Stimulated activated CD4-positive, alpha-beta T cell treated with anti-CD3 and anti-CD28 coated beads, Interleukin-4, amount 100 ng/mL, for 48 hours (primary cell): Measurements from ENCODE around the gene PDE4D.

Experiments used
- DNase-seq, 2 donors: peaks; one replicate each; pipeline ENCODE4 v3.0.0-alpha.2; 2020; ENCODE audit warnings: low read depth in 2 of 2

PDE4D gene

DNA sequence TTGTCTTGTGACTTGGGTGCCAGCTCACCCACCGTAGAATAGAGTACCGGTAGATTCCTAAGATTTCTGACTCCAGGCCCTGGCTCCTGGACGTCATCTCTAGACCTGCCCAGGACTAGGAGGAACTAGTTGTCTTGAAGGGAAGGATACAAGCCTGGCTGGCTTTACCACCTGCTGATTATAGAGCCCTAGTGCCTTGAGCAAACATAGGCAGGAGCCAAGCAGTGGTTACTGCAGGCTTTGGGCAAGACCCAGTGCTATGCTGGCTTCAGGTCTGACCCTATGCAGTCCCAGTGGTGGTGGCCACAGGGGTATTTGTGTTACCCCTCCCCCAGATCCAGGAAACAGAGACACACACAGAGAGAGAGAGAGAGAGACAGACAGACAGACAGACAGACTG, 606.2 kb downstream of the PDE4D start:
- no peak for DNase-seq

DNA sequence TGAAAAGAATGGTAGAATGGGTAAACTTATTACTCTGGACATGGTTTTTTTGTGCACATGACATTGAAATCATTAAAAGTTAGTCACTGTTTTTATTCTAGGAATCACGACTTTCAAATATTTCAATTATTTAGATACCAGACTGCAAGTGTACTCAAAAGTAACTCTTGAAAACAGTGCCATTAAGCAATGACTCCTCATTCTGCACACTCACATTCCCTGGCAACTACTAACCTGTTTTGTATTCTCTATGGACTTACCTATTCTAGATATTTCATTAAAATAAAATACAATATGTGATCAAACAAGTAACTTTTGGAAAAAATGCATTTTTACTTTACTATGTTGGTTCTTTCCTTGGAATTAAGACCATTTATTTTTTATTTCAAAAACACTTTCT, 607.0 kb downstream of the PDE4D start:
- DNase-seq = no peak

DNA sequence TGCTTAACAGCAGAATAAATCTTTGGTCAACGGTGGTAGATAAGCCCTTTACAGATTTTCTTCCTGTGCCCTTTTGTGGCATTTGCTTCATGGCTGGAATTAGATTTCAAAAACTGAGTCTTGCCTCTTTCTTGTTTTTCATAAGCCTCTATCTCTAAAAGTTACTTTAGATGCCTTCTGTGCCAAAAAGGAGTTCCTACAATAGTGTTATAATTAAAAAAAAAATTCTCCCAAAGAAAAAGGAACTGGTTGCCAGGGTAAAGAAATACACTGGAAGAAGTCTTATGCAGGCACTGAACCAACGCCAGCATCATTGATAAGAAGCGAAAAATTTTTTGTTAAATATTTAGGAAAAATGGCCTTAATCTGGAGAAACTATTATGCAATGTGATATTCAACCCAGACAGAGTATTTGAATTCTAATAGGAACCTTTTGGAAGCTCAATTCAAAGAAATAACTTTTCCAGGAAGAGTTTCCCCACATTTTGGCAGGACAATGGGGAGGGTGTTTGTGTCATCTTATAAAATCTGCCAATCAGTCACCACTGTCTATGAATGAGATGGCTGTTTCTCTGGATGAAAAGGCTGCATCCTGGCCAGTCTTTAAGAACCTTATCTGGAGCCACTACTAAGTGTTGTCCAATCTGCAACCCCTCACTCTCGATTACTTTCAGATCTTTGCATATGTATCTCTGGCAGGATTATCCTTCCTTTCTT, 608.1 kb downstream of the PDE4D start:
- no peak for DNase-seq

DNA sequence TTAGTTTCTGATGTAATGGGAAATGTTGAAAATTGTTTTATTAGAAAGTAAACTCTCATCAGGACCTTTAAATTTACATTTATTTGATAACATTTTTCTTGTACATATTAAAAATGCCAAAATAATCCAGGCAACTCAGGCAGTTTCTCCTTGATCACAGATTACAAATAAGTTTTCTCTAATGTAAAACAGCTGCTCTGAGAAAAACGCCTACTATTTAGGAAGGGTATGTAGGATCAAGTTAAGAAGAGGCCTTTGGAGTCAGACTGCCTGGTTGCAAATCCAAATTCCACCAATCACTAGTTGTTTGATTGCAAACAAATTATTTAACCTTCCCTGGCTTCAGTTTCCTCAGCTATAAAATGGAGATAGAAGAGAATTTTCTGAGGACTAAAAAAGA, 610.8 kb downstream of the PDE4D start:
- DNase-seq = no peak

DNA sequence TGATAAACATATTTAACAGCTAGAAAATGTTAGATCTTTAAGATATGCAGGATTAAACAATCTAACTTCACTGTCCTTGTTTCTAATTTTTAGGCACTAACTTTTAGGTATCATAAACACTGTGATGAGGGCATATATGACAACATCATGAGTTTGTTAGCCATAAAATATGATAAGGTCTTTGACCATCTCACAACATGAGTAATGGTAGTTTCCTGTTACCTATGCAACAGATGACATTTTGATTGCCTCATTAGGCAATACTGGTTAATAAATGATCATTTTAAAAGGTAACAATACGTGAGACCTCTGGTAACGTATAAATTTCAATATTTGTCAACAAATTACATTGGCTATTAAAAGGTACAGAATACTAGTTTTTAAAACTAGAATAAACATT, 613.5 kb downstream of the PDE4D start:
- no peak for DNase-seq

DNA sequence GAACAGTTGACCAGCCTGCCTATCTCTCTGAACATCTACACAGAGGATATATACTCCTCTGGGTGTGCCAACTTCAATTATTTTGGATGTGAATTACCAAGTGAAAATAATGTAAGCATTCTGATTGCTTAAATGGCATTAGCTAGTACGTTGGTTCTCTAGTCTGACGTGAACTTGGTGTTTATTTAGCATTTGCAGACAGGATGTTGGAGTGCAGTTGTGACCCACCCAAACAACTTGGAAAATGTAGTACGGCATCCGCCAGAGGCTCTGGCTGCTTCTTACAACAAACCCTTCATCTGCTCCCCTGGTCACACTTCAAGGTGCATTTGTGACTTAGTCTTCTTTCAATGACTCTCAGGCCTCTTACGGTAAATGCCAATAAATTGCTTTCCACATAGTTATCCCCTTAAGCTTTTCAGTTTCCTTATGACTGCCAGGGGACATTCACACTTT, 616.6 kb downstream of the PDE4D start:
- DNase-seq = no peak

DNA sequence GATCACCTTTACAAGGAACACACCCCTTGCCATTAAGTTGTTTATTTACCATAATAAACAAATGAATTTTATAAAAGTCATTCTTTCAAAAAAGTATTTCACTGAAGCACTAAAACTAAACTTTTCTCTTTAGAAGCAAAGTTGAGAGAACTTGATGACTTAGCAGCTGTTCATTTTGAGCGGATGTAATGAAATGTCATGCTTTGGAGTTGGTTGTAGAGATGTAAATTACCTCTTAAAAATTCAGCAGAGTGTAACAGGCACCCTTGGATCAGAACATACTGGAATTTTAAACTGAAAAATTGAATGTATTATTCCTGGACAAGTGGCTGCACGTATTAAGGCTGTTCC, 617.2 kb downstream of the PDE4D start:
- no peak for DNase-seq

DNA sequence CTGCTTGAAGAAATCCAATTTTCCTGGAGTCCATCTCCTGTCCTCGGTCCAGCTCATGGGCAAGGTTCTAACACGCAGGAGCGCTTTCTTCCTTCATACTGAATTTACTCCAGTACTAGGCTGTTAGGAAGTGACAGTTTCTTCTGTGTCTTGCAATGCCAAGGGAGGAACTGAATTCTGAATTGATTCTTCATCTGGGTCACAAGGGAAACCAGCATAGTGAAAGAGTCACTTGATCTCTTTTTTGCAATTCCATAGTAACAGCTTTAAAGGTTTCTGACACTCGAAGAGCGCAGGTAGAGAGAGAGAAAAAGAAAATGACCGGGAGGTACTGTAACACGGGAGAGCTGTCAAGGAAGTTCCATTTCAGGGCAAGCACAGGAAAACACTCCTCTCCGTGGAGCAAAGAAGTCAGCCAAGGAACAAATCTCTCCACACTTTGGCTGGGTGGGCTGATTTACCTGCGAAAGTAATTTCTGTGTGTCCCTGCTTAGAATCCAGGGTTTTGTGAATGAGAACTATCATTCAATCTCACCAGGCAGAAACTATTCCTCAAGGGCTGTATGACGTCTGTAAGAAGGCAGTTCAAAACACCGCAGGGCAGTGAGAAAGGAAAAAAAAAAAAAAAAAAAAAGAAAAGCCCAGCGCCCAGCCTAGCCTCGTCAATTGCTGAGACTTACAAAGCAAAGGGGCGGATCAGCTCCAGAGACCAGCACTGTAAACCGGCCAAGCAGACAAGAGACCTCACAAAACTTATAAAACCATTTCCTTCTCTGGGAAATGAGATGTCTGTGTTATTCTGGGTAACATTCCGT, 617.8 kb downstream of the PDE4D start:
- no peak for DNase-seq

DNA sequence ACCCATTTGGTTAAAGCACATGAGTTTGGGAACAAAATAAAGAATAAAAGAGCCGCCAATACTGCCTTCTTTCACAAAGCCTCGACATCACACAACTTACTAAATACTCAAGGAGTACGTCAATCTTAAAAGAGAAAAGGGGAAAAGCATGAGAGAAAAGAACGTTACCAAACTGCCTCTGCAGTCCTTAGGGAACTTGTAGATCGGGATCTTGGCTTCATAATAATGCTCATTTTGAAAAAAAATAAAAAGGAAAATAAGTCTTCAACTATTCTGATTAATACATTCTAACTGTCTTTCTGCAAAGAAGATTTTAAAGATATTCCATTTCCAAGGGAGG, 618.4 kb downstream of the PDE4D start:
- no peak for DNase-seq

DNA sequence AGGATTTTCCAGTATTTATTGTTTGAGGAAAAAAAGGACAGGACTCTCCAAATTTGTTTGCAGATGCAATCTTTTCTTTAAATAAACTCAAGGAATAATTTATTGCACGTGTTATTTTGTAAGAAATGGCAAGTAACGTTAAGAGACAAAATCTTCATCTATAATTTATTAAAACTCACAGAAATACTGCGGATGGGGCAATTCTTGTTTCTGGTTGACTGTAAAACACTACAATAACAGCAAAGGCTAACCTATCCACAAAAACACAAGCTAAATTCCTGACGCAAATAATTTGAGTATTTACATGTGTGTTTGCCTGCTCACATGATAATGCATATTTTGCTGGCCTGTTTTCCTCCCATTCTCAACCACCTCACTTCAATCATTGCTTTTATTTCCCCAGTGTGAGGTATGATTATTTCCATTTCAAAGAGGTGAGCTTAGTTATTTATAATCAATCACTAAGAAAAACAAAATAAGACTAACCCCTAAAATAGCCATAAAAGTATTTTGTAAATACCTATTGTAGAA, 619.4 kb downstream of the PDE4D start:
- DNase-seq = no peak

DNA sequence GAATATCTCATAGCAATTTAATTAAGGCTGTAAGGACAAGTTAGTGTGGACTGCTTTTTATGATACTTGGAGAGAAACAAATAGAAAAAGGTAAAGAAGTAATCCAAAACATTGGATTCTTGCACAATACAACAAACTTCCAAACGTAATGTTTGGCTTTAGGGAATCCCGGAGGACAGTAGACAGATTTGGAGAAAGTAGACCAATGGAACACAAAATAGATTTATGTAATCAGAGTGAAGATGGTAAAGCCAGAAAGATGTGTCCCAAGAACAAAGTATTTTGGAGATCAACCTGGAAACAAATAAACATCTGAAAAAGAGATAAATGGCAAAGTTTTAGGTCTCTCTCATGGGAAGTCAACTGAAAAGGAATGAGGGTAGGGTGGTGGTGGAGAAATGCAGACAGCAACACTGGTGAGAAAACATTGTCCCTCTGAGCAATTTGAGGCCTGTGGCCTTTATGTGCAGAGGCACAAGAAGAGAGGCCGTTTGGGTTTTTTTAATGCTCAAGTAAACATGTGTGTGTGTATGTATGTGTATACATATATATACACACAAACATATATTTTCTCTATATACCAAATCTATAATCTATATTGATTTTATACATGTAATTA, 620.6 kb downstream of the PDE4D start:
- no peak for DNase-seq

DNA sequence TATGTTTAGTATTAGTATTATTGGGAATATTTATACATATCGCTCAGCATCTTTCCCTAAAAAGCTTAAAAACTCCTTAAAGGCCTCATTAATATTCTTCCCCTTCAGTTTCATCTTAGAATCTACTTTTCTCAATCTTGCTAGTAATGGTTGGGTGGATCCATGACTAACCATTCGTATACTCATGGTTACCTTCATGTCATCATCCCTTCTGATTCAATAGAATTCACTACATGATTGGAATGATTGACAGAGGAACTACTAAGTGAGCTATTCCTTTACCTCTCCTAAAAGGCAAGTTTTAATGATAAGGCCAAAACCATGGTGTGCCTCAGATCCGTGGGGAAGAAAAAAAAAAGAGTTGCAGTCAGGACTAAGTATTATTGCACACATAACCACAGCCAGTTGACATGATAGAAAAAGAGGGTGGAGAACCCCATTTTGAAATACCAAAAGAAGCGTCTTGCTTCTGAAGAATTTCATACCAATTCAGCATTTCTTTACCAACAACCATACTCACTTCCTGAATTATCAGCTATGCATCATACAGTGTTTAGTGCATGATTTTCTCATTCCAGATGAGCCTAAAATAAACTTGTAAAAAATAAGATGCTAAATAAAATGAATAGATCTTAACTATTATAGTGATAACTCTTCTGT, 624.6 kb downstream of the PDE4D start:
- no peak for DNase-seq

DNA sequence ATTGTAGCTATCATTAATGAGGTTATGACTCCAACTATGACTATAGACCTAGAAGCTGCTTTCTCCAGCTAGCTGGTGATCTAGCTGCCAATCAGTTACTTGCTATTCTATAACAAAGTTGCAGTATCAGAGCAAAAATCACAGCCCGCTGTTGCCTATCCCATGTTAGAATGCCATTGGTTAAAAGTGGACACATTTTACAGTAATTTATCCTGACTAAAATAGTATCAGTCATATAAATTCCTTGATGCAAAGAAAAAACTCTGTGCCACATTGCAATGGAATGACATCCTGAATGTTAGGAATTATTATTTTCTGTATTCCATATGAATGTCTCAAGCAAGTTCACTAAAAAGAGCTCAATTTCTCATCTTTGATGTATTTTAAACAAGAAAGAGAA, 626.5 kb downstream of the PDE4D start:
- no peak for DNase-seq

DNA sequence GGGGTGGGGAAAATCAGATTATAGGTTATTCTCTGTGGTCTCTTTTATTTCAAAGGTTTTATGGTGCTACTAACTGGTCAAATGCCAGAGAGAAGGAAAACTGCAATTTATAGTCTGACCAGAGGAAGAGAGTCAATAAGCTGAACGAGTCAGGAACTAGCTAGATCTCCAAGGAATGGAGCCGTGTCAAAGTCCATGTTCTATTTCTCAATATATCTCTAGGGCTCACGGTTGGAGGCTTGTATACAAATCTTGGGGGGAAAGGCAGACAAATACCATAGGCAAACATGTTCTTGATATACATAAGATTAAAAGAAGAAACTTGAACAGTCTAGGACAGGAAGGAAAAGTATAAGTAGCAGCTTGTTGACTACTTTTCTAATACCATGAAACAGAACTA, 627.1 kb downstream of the PDE4D start:
- DNase-seq = no peak

DNA sequence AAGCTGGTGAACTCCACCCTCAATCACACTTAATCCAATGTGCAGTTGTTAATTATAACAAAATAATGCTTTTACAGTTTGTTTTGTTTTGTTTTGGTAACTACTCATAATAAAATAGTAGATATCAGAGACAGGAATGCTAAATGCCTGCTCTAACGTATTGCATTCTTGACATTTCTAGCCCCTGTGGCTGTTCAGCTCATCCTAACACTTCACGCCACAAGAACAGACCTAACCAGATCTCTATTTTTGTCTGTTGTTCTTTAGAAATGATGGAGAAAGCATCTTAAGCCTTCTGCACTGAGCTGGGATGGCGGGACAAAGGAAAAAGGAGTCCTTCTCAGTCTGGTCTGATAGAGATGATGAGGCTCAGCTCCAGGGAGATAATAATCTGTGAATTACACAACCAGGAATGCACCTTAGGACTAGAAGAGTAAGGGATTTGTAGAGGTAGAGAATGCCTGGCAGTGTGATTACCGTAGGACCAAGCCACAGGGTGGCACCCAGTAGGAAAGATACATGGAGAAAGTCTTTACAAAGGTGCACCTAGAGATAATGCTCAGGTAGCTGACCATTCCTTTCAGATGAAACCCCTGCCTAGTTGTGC, 628.8 kb downstream of the PDE4D start:
- no peak for DNase-seq

DNA sequence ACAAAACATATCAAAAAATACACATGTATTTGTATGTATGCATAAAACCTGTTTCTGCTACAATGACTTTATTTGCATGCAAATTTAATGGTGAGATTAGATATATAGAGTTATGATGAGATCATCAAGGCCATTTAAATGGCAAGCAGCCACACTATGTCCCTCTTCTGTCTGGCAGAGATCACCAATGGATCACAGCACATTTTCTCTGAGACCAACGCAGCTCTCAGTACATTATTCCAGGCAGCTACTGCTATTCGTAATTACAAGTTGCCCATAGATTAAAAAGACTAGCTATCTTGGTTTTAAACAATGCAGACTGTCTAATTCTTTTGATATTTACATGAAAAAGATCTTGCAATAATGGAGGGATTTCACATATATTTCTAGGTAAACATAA, 629.5 kb downstream of the PDE4D start:
- no peak for DNase-seq

DNA sequence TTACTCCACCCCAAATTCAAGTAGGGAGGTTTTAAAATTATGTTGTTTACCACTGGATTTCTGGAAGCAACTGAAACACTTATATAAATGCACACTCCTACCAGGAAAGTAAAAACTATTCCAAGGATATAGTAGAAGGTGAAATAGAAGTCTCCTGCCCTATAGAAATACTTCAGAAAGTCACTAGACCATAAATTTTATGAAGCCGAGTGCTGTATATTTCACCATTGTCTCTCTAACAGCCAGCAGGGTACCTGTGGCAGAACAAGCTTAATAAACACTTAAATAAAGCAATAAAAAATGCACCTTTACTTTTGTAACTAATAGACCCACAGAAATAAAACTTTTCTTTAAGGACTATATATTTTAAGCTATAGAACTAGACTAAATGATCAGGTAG, 631.6 kb downstream of the PDE4D start:
- no peak for DNase-seq

DNA sequence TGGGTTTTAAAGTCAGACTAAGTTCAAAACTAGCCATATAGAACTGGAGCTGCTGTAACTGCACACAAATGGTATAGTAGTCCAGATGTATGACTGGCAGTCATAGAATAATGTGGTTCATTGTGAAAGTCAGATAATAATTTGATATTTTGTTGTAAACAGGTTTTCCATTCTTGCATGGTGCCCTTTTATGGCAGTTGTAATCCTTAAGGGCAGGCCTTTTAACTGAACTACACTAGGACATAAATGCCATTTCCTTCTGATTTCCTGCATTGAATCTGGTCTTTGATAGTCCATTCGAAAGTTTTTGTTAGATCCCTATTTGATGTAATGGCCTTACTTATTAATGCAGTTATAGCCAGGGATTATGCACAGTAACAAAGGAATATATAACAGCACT, 632.6 kb downstream of the PDE4D start:
- no peak for DNase-seq

DNA sequence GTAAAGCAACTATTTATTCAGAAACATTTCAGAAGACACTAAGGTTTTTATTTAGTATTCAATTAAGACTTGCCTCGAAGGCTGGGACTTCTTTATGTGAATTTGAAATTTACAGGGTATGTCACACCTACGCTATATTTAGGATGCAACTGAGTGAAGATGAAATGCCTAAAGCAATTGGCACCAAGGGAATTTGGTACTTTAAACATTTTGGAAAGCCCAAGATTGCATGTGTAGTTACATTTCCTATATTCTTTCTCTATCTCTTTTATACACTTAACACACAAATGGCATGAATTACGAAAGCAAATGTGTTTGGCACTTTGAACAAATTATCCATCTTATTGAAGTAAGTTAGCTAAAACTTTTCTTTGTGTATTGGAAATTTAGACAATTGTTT, 633.3 kb downstream of the PDE4D start:
- no peak for DNase-seq

DNA sequence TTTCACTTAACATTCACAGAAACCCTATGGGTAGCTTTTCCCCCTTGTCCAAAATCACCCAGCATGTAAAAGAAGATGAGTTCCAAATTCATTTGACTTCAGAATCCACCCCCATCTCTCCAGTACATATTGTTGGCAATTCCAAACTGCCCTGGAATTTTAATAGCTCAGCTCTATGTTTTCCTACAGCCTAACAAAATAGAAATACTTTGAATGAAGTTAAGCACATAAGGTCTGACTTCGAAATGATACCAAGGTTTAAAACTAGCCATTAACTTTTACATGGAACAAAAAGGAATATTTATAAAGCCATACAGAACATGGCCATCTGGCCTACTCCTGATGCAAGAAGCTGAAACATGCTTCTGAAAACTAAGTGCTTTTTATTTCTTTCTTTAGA, 634.3 kb downstream of the PDE4D start:
- DNase-seq = no peak

DNA sequence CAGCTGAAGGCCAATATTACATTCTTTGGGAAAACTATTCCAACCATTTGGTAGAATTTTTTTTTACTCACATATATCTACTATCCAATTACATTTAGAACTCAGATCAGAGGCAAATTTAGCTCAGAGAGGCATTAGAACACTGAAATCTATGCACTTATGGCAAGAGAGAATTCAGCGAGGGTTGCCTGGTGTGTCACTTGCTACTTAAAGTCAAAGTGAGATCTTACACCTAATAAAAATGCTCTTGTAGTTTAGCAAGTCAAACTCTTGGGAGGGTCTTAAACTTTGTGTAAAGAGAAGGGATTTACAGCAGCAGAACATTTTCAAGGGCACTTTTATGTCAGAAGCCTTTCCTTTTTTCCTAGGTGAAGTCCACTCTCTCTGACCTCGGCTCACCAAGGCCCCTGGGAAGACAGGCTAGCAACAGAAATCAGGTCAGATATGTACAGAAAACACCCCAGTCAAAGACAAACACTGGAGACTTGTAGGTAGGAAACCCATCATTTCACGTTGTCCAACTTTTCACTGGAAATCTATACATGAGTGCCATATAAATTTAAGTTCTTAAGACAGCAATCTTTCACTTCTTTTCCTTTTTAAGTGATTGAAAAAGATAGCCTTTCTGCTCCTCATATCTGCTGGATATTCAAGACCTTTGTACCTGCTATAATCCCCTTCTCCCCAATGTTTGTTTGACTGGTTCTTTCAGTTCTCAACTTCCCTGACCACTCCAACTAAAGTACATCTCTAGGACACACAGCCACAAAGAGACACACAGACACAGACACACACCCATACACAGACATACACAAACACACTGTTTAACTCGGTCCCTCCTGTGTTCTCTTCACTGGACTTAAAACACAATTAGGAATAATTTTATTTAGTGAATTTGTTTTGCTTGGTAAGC, 635.8 kb downstream of the PDE4D start:
- DNase-seq = no peak
